ENCODE measurements around the gene USP20.

- TF ChIP-seq CTCF (conservative IDR thresholded peaks at IDR 0.05), result no peak
- TF ChIP-seq ZFX (IDR thresholded peaks at IDR 0.05), result no peak
These were observed 23.3 kb upstream of the USP20 start for GRCh38 chr9:129811967-129812363.

Data from C4-2B (cell line).